ENCODE data around the gene RSPO3.

The RSPO3 gene

GRCh38 chr6:127185437-127185995, 67.0 kb downstream of the RSPO3 start:
- CTCF ChIA-PET: interaction anchor here (0.6 kb wide), 1 partner anchor 1873 kb away, joined by 3 read pairs; no protein-coding TSS in a partner anchor
- no peak overlapping the region for H3K4me3 ChIP-seq (ENCODE audit: control insufficient read depth in 1 of 7, extremely low read depth in 1 of 7, insufficient read depth in 4 of 7, low read depth in 2 of 7, low read length in 6 of 7)
- no peak overlapping the region for H3K27ac ChIP-seq (ENCODE audit: insufficient read depth in 1 of 2, low read depth in 1 of 2, low read length in 2 of 2, poor library complexity in 1 of 2, severe bottlenecking in 2 of 2)
- H3K36me3 ChIP-seq (ENCODE audit: control insufficient read depth in 4 of 4, insufficient read depth in 4 of 4, low read length in 3 of 4): no peaks in the 10 kb centered on the region
- POLR2A ChIA-PET: no interaction called here
- no peak for DNase-seq
- WGBS (ENCODE audit: insufficient coverage): no CpG with 5 or more reads among the region's 3 CpGs
- no peaks in the 10 kb centered on the region for H3K4me1 ChIP-seq (ENCODE audit: control extremely low read depth in 1 of 4, control insufficient read depth in 4 of 4, insufficient read depth in 4 of 4, low read length in 3 of 4)
- H3K27me3 ChIP-seq (replicated peaks in 2 of 5; ENCODE audit: control insufficient read depth in 4 of 5, insufficient read depth in 5 of 5, low read length in 4 of 5): peaks cover 0 to 4% (median 0%) of the 10 kb centered on the region in 5 experiments
- peaks cover 0 to 2% (median 0%) of the 10 kb centered on the region in 5 experiments for H3K9me3 ChIP-seq (ENCODE audit: control extremely low read depth in 1 of 5, control insufficient read depth in 4 of 5, insufficient read depth in 2 of 5, low read depth in 1 of 5, low read length in 4 of 5)

- DNase-seq: peak; percentile 29 to 66 (median 57)
- CTCF ChIA-PET: interaction anchor here (0.6 to 2.3 kb wide), 3 partner anchors 10 to 66 kb away, joined by 3 to 7 read pairs (median 4); no protein-coding TSS in a partner anchor
- H3K4me3 ChIP-seq (ENCODE audit: control insufficient read depth in 1 of 7, extremely low read depth in 1 of 7, insufficient read depth in 4 of 7, low read depth in 2 of 7, low read length in 6 of 7): no peak overlapping the region
- POLR2A ChIA-PET: no interaction called here
- H3K36me3 ChIP-seq (ENCODE audit: control insufficient read depth in 4 of 4, insufficient read depth in 4 of 4, low read length in 3 of 4): no peaks in the 10 kb centered on the region
- WGBS (ENCODE audit: insufficient coverage): 35% methylated on average over 5 of the region's 6 CpGs
- H3K9me3 ChIP-seq (ENCODE audit: control extremely low read depth in 1 of 5, control insufficient read depth in 4 of 5, insufficient read depth in 2 of 5, low read depth in 1 of 5, low read length in 4 of 5): no peaks in the 10 kb centered on the region
- no peaks in the 10 kb centered on the region for H3K4me1 ChIP-seq (ENCODE audit: control extremely low read depth in 1 of 4, control insufficient read depth in 4 of 4, insufficient read depth in 4 of 4, low read length in 3 of 4)
- no peak overlapping the region for H3K27ac ChIP-seq (ENCODE audit: insufficient read depth in 1 of 2, low read depth in 1 of 2, low read length in 2 of 2, poor library complexity in 1 of 2, severe bottlenecking in 2 of 2)
- peaks cover 0 to 4% (median 0%) of the 10 kb centered on the region in 5 experiments for H3K27me3 ChIP-seq (replicated peaks in 2 of 5; ENCODE audit: control insufficient read depth in 4 of 5, insufficient read depth in 5 of 5, low read length in 4 of 5)
Observed at GRCh38 chr6:127186889-127187288, 68.4 kb downstream of the RSPO3 start.

- Histone ChIP-seq H3K27me3 (replicated peaks in 2 of 5; ENCODE audit: control insufficient read depth in 4 of 5, insufficient read depth in 5 of 5, low read length in 4 of 5) (peaks cover 0 to 2% (median 0%) of the 10 kb centered on the region in 5 experiments), H3K4me3 (ENCODE audit: control insufficient read depth in 1 of 7, extremely low read depth in 1 of 7, insufficient read depth in 4 of 7, low read depth in 2 of 7, low read length in 6 of 7) (no peak overlapping the region), H3K9me3 (ENCODE audit: control extremely low read depth in 1 of 5, control insufficient read depth in 4 of 5, insufficient read depth in 2 of 5, low read depth in 1 of 5, low read length in 4 of 5) (no peaks in the 10 kb centered on the region), H3K4me1 (ENCODE audit: control extremely low read depth in 1 of 4, control insufficient read depth in 4 of 4, insufficient read depth in 4 of 4, low read length in 3 of 4) (peaks cover 0 to 13% (median 2%) of the 10 kb centered on the region in 4 experiments), H3K27ac (ENCODE audit: insufficient read depth in 1 of 2, low read depth in 1 of 2, low read length in 2 of 2, poor library complexity in 1 of 2, severe bottlenecking in 2 of 2) (no peak overlapping the region), H3K36me3 (ENCODE audit: control insufficient read depth in 4 of 4, insufficient read depth in 4 of 4, low read length in 3 of 4) (no peaks in the 10 kb centered on the region)
- WGBS (ENCODE audit: insufficient coverage): no CpG with 5 or more reads among the region's 1 CpG
- no peak for DNase-seq
- POLR2A ChIA-PET: no interaction called here
- CTCF ChIA-PET: interaction anchor here (0.5 to 2.3 kb wide), 5 partner anchors 12 to 1155 kb away, joined by 3 to 7 read pairs (median 3); no protein-coding TSS in a partner anchor
Observed at GRCh38 chr6:127188744-127189143, 70.3 kb downstream of the RSPO3 start.

- whole genome bisulfite sequencing (ENCODE audit: insufficient coverage): 60% methylated on average over 1 of the region's 2 CpGs
- Histone ChIP-seq H3K9me3 (ENCODE audit: control extremely low read depth in 1 of 5, control insufficient read depth in 4 of 5, insufficient read depth in 2 of 5, low read depth in 1 of 5, low read length in 4 of 5) (no peaks in the 10 kb centered on the region), H3K36me3 (ENCODE audit: control insufficient read depth in 4 of 4, insufficient read depth in 4 of 4, low read length in 3 of 4) (no peaks in the 10 kb centered on the region), H3K4me3 (ENCODE audit: control insufficient read depth in 1 of 7, extremely low read depth in 1 of 7, insufficient read depth in 4 of 7, low read depth in 2 of 7, low read length in 6 of 7) (no peak overlapping the region), H3K27me3 (replicated peaks in 2 of 5; ENCODE audit: control insufficient read depth in 4 of 5, insufficient read depth in 5 of 5, low read length in 4 of 5) (peaks cover 0 to 2% (median 0%) of the 10 kb centered on the region in 5 experiments), H3K27ac (ENCODE audit: insufficient read depth in 1 of 2, low read depth in 1 of 2, low read length in 2 of 2, poor library complexity in 1 of 2, severe bottlenecking in 2 of 2) (no peak overlapping the region), H3K4me1 (ENCODE audit: control extremely low read depth in 1 of 4, control insufficient read depth in 4 of 4, insufficient read depth in 4 of 4, low read length in 3 of 4) (peaks cover 0 to 13% (median 2%) of the 10 kb centered on the region in 4 experiments)
- POLR2A ChIA-PET: no interaction called here
- peak; percentile 3 to 52 (median 52) for DNase-seq
- CTCF ChIA-PET: interaction anchor here (1.0 to 1.9 kb wide), 3 partner anchors 10 to 1157 kb away, joined by 3 to 9 read pairs (median 3); partner anchors contain the start of gene RNF146
Observed at GRCh38 chr6:127190552-127190951, 72.1 kb downstream of the RSPO3 start.

GRCh38 chr6:127191716-127192115, 73.2 kb downstream of the RSPO3 start:
- ChIA-PET CTCF (interaction anchor here (1.9 kb wide), 1 partner anchor 75 kb away, joined by 9 read pairs; the partner anchor contains the start of gene RNF146), POLR2A (no interaction called here)
- no CpG with 5 or more reads among the region's 1 CpG for WGBS (ENCODE audit: insufficient coverage)
- Histone ChIP-seq H3K9me3 (ENCODE audit: control extremely low read depth in 1 of 5, control insufficient read depth in 4 of 5, insufficient read depth in 2 of 5, low read depth in 1 of 5, low read length in 4 of 5) (no peaks in the 10 kb centered on the region), H3K27ac (ENCODE audit: insufficient read depth in 1 of 2, low read depth in 1 of 2, low read length in 2 of 2, poor library complexity in 1 of 2, severe bottlenecking in 2 of 2) (no peak overlapping the region), H3K27me3 (replicated peaks in 2 of 5; ENCODE audit: control insufficient read depth in 4 of 5, insufficient read depth in 5 of 5, low read length in 4 of 5) (no peaks in the 10 kb centered on the region), H3K4me1 (ENCODE audit: control extremely low read depth in 1 of 4, control insufficient read depth in 4 of 4, insufficient read depth in 4 of 4, low read length in 3 of 4) (peaks cover 0 to 13% (median 2%) of the 10 kb centered on the region in 4 experiments), H3K4me3 (ENCODE audit: control insufficient read depth in 1 of 7, extremely low read depth in 1 of 7, insufficient read depth in 4 of 7, low read depth in 2 of 7, low read length in 6 of 7) (no peak overlapping the region), H3K36me3 (ENCODE audit: control insufficient read depth in 4 of 4, insufficient read depth in 4 of 4, low read length in 3 of 4) (no peaks in the 10 kb centered on the region)
- no peak for DNase-seq

GRCh38 chr6:127192911-127193541, 74.6 kb downstream of the RSPO3 start:
- POLR2A ChIA-PET: no interaction called here
- 100% methylated on average over 1 of the region's 3 CpGs for WGBS (ENCODE audit: insufficient coverage)

GRCh38 chr6:127195833-127196232, 77.4 kb downstream of the RSPO3 start:
- POLR2A ChIA-PET: no interaction called here
- Histone ChIP-seq H3K27me3 (replicated peaks in 2 of 5; ENCODE audit: control insufficient read depth in 4 of 5, insufficient read depth in 5 of 5, low read length in 4 of 5) (no peaks in the 10 kb centered on the region), H3K4me1 (ENCODE audit: control extremely low read depth in 1 of 4, control insufficient read depth in 4 of 4, insufficient read depth in 4 of 4, low read length in 3 of 4) (peaks cover 0 to 13% (median 2%) of the 10 kb centered on the region in 4 experiments), H3K27ac (ENCODE audit: insufficient read depth in 1 of 2, low read depth in 1 of 2, low read length in 2 of 2, poor library complexity in 1 of 2, severe bottlenecking in 2 of 2) (no peak overlapping the region), H3K9me3 (ENCODE audit: control extremely low read depth in 1 of 5, control insufficient read depth in 4 of 5, insufficient read depth in 2 of 5, low read depth in 1 of 5, low read length in 4 of 5) (no peaks in the 10 kb centered on the region), H3K4me3 (ENCODE audit: control insufficient read depth in 1 of 7, extremely low read depth in 1 of 7, insufficient read depth in 4 of 7, low read depth in 2 of 7, low read length in 6 of 7) (no peak overlapping the region), H3K36me3 (ENCODE audit: control insufficient read depth in 4 of 4, insufficient read depth in 4 of 4, low read length in 3 of 4) (no peaks in the 10 kb centered on the region)
- CTCF ChIA-PET: no interaction called here
- DNase-seq: no peak
- 100% methylated on average over 3 of the region's 3 CpGs for WGBS (ENCODE audit: insufficient coverage)

More at GRCh38 chr6:127192911-127193541, 74.6 kb downstream of the RSPO3 start:
- Histone ChIP-seq H3K4me1 (ENCODE audit: control extremely low read depth in 1 of 4, control insufficient read depth in 4 of 4, insufficient read depth in 4 of 4, low read length in 3 of 4) (peaks cover 0 to 13% (median 2%) of the 10 kb centered on the region in 4 experiments), H3K9me3 (ENCODE audit: control extremely low read depth in 1 of 5, control insufficient read depth in 4 of 5, insufficient read depth in 2 of 5, low read depth in 1 of 5, low read length in 4 of 5) (no peaks in the 10 kb centered on the region), H3K4me3 (ENCODE audit: control insufficient read depth in 1 of 7, extremely low read depth in 1 of 7, insufficient read depth in 4 of 7, low read depth in 2 of 7, low read length in 6 of 7) (no peak overlapping the region), H3K27me3 (replicated peaks in 2 of 5; ENCODE audit: control insufficient read depth in 4 of 5, insufficient read depth in 5 of 5, low read length in 4 of 5) (no peaks in the 10 kb centered on the region), H3K27ac (ENCODE audit: insufficient read depth in 1 of 2, low read depth in 1 of 2, low read length in 2 of 2, poor library complexity in 1 of 2, severe bottlenecking in 2 of 2) (no peak overlapping the region), H3K36me3 (ENCODE audit: control insufficient read depth in 4 of 4, insufficient read depth in 4 of 4, low read length in 3 of 4) (no peaks in the 10 kb centered on the region)
- DNase-seq: peak; percentile 2 to 48 (median 39)
- CTCF ChIA-PET: no interaction called here
